Upper lobe of left lung (tissue), 6 donors: ENCODE data around the gene OTUD7B. TPM values are rescaled to one million over a fixed set of nuclear protein-coding genes. Genes with fewer than 3 reads are reported as not detected.
"Not testable (repeated sequence)": the region's sequence is repeated elsewhere in the genome, so short reads cannot be mapped to it uniquely, and the experiment has no call there.

ENCODE experiments used
- ATAC-seq, 2 donors: fragments of 200-7000 bp; cut with Tn5 transposase; one replicate each; pipeline ENCODE4 v1.9.1; 2022; ENCODE audit warnings: mild to moderate bottlenecking in 2 of 2, moderate library complexity in 2 of 2; ENCODE audit not compliant: low FRiP score in 2 of 2
- DNase-seq, 2 donors: peaks; one replicate each; pipeline ENCODE4 v3.0.0-alpha.2; 2019 to 2020
- H3K27ac ChIP-seq, 4 donors: fragments of 200-600 bp; sonication (generic); one replicate each; pipeline ENCODE4 v1.5.1; 2016 to 2019
- H3K27me3 ChIP-seq, 4 donors: fragments of 200-600 bp; sonication (generic); one replicate each; pipeline ENCODE4 v1.5.1; 2017 to 2019
- H3K36me3 ChIP-seq, 4 donors: fragments of 200-600 bp; sonication (generic); one replicate each; pipeline ENCODE4 v1.5.1; 2016 to 2019
- H3K4me1 ChIP-seq, 4 donors: fragments of 200-600 bp; sonication (generic); one replicate each; pipeline ENCODE4 v1.5.1; 2018 to 2019
- H3K4me3 ChIP-seq, 4 donors: fragments of 200-600 bp; sonication (generic); one replicate each; pipeline ENCODE4 v1.5.1; 2017 to 2019; ENCODE audit warnings: mild to moderate bottlenecking in 2 of 4, moderate library complexity in 1 of 4
- H3K9me3 ChIP-seq, 4 donors: fragments of 200-600 bp; sonication (generic); one replicate each; pipeline ENCODE4 v1.5.1; 2018 to 2019
- EP300 ChIP-seq, 4 donors: sonication (generic); formaldehyde crosslinking; IDR thresholded peaks; one replicate each; pipeline ENCODE4 v1.5.1; 2017; ENCODE audit warnings: antibody characterized with exemption in 4 of 4, control low read depth in 2 of 4
- POLR2A ChIP-seq, 4 donors: fragments of 450-650 bp; IDR thresholded peaks; one replicate each; pipeline ENCODE4 v1.5.1; 2016 to 2017; ENCODE audit warnings: antibody characterized with exemption in 4 of 4, mild to moderate bottlenecking in 2 of 4
- POLR2AphosphoS5 ChIP-seq, 2 donors: sonication (generic); formaldehyde crosslinking; IDR thresholded peaks; one replicate each; pipeline ENCODE4 v1.5.1; 2017; ENCODE audit warnings: antibody characterized with exemption in 2 of 2
- WGBS, 2 donors: methylation state at CpG; one replicate each; pipeline ENCODE4 v1.1.5; 2017 to 2018; 5-methylcytosine and 5-hydroxymethylcytosine counted together
- total RNA-seq, 6 donors: library from RNA; depleted of rRNA in 4 of 6; stranded (reverse); fragments of >200 nt in 4 of 6; gene quantifications; one replicate each; pipeline versions ENCODE4 v1.1.0 to v1.2.1, GENCODE V29; 2016 to 2021
- TF ChIP-seq, protein P1 (sequence below), 6 experiments: fragments of 450-650 bp in 4 of 6; fragments of 200-600 bp in 2 of 6; sonication (generic) in 2 of 6; IDR thresholded peaks; one replicate each; pipeline ENCODE4 v1.5.1; 2016 to 2019; ENCODE audit warnings: antibody characterized with exemption in 6 of 6
- donor health status: DM: no; HTN: no; CAD: no; lungs with moderate emphysema.
- donor health status: DM: no; HTN: yes; CAD: no; lungs with severe emphysema.

OTUD7B gene
- total RNA-seq, 6 donors from 2014 or later = 22.0 to 44.8 (median 29.8) TPM

DNA sequence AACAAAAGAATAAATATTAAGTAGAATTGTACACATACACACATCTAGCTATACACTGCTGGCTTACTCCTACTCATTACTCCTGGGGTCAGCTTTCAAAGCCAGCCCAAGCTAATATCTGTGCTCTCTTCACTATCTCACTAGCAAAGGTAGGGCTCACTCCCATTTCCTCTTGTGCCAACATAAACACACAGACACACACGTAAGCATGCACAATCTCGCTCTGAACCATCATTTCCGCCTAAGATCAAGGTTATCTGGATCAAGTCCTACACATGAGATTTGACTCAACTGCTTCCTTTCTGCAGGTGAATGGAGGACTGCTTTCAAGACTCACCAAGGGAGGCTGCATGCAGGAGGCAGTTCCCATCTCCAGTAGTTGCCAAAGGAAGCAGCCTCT lies 45.1 kb downstream of the OTUD7B start:
- peaks cover 0 to 57% (median 42%) of the 10 kb centered on the region in 4 donors for H3K36me3 ChIP-seq
- no peak for TF ChIP-seq POLR2A (IDR thresholded peaks at IDR 0.05)
- TF ChIP-seq, protein P1, sequence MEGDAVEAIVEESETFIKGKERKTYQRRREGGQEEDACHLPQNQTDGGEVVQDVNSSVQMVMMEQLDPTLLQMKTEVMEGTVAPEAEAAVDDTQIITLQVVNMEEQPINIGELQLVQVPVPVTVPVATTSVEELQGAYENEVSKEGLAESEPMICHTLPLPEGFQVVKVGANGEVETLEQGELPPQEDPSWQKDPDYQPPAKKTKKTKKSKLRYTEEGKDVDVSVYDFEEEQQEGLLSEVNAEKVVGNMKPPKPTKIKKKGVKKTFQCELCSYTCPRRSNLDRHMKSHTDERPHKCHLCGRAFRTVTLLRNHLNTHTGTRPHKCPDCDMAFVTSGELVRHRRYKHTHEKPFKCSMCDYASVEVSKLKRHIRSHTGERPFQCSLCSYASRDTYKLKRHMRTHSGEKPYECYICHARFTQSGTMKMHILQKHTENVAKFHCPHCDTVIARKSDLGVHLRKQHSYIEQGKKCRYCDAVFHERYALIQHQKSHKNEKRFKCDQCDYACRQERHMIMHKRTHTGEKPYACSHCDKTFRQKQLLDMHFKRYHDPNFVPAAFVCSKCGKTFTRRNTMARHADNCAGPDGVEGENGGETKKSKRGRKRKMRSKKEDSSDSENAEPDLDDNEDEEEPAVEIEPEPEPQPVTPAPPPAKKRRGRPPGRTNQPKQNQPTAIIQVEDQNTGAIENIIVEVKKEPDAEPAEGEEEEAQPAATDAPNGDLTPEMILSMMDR (IDR thresholded peaks at IDR 0.05) = no peak
- no peak for TF ChIP-seq EP300 (IDR thresholded peaks at IDR 0.05)
- TF ChIP-seq POLR2AphosphoS5 (IDR thresholded peaks at IDR 0.05) = no peak
- ATAC-seq (no peak), DNase-seq (no peak)
- no peak overlapping the region for H3K4me3 ChIP-seq
- H3K4me1 ChIP-seq = peaks cover 15 to 26% (median 21%) of the 10 kb centered on the region in 4 donors
- no peaks in the 10 kb centered on the region for H3K9me3 ChIP-seq
- H3K27me3 ChIP-seq = no peaks in the 10 kb centered on the region
- WGBS, 2 donors = 94 to 97% methylated on average over 3 of the region's 3 CpGs
- H3K27ac ChIP-seq = no peak overlapping the region

DNA sequence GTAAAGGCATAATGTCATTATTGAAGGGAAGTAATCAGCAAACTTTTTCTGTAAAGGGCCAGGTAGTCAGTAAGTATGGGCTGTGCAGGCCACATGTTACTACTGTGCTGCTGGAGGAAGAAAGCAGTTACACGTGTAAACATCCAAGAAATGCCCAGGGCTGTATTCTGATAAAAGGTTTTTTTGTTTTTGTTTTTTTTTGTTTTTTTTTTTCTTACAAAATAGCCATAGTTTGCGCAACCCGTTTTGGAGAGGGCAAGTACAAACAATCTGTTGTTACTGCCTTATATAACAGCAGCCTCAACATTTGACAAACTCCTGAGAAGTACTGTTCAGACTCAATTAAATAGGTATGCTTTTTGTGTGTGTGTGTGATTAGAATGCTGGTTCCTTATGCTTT lies 47.2 kb downstream of the OTUD7B start:
- Histone ChIP-seq H3K36me3 (peaks cover 5 to 55% (median 36%) of the 10 kb centered on the region in 4 donors), H3K27me3 (no peaks in the 10 kb centered on the region), H3K9me3 (no peaks in the 10 kb centered on the region), H3K4me1 (peaks cover 15 to 26% (median 21%) of the 10 kb centered on the region in 4 donors), H3K4me3 (no peak overlapping the region), H3K27ac (peak overlapping the region; percentile 2 to 73 (median 53))
- DNase-seq (no peak), ATAC-seq (no peak)
- TF ChIP-seq POLR2AphosphoS5 (IDR thresholded peaks at IDR 0.05) (no peak), EP300 (IDR thresholded peaks at IDR 0.05) (no peak), POLR2A (IDR thresholded peaks at IDR 0.05) (no peak)
- TF ChIP-seq, protein P1 (IDR thresholded peaks at IDR 0.05) = no peak
- 42 to 63% methylated on average over 3 of the region's 3 CpGs for WGBS, 2 donors

DNA sequence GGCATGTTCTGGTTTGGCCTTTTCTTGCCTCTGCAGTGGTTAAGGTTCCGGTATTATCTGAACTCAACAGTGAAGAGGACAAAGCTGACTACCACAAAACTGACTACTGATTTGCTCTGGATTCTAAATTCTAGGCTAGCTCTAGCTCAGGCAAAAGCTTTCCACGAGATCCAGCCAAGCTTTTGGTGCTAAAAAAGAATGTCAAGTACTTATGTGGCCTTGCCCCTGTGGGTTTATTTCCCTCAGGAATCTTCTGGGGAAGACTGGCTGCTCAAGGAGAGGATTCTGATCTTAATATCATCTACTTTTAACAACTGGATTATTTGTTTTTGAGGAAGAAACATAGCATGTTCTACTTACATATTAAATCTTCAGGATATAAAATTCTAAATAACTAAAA lies 47.8 kb downstream of the OTUD7B start:
- TF ChIP-seq POLR2AphosphoS5 (IDR thresholded peaks at IDR 0.05) (no peak), POLR2A (IDR thresholded peaks at IDR 0.05) (no peak), EP300 (IDR thresholded peaks at IDR 0.05) (no peak)
- TF ChIP-seq, protein P1 (IDR thresholded peaks at IDR 0.05) = no peak
- no peaks in the 10 kb centered on the region for H3K27me3 ChIP-seq
- no peak overlapping the region for H3K4me3 ChIP-seq
- peaks cover 9 to 61% (median 39%) of the 10 kb centered on the region in 4 donors for H3K36me3 ChIP-seq
- H3K9me3 ChIP-seq = no peaks in the 10 kb centered on the region
- ATAC-seq = no peak
- peaks cover 15 to 26% (median 21%) of the 10 kb centered on the region in 4 donors for H3K4me1 ChIP-seq
- 49 to 53% methylated on average over 2 of the region's 2 CpGs for WGBS, 2 donors
- DNase-seq = no peak
- H3K27ac ChIP-seq = peak overlapping the region; percentile 2 to 73 (median 58)

DNA sequence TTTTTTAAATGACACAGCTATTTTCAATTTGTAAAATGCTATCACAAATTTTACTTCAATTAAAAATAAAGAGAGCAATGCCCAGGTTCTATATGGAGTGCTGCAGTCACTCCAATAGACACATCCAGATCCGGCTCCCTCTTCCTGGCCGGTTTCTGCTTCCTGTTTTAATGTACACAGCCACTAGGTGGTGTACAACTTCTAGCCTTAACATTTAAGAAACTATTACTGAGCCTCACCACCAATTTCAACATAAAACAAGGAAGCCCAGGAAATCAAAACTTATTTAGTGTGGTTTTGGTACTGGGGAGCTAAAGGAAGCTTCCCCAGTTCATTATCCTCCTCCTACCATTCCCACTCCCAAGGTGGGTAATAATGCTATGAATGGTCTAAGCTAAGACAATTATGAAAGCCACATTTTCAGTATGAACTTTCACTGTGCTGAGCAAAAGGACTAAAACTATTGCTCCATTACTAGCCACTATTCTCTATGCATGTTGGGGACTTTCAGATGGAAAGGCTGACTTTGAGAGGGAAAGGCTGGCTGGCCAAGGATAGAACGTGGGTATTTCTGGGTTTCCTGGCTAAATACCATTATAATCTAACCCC lies 48.4 kb downstream of the OTUD7B start:
- peaks cover 15 to 26% (median 21%) of the 10 kb centered on the region in 4 donors for H3K4me1 ChIP-seq
- WGBS, 2 donors = 14 to 15% methylated on average over 3 of the region's 3 CpGs
- TF ChIP-seq POLR2AphosphoS5 (IDR thresholded peaks at IDR 0.05) = no peak
- TF ChIP-seq, protein P1 (IDR thresholded peaks at IDR 0.05) = peak; percentile 74 to 87 (median 82)
- peak overlapping the region; percentile 2 to 73 (median 58) for H3K27ac ChIP-seq
- no peaks in the 10 kb centered on the region for H3K27me3 ChIP-seq
- no peak overlapping the region for H3K4me3 ChIP-seq
- ATAC-seq = peak; percentile 93 to 95
- H3K9me3 ChIP-seq = no peaks in the 10 kb centered on the region
- peak in 1 of 2 donors; percentile 60 for DNase-seq
- peaks cover 12 to 64% (median 41%) of the 10 kb centered on the region in 4 donors for H3K36me3 ChIP-seq

DNA sequence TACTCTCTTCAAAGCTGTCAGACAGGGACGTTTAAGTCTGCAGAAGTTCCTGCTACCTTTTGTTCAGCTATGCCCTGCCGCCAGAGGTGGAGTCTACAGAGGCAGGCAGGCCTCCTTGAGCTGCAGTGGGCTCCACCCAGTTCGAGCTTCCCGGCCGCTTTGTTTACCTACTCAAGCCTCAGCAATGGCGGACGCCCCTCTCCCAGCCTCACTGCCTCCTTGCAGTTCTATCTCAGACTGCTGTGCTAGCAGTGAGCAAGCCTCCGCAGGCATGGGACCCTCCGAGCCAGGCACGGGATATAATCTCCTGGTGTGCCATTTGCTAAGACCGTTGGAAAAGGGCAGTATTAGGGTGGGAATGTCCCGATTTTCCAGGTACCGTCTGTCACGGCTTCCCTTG lies 53.0 kb downstream of the OTUD7B start:
- not testable (repeated sequence) for H3K9me3 ChIP-seq, H3K27ac ChIP-seq, H3K4me3 ChIP-seq, H3K27me3 ChIP-seq, ATAC-seq, H3K4me1 ChIP-seq
- peak in 1 of 2 donors; percentile 17 for DNase-seq
- WGBS, 2 donors = 97% methylated on average over 12 to 14 of the region's 14 CpGs
- H3K36me3 ChIP-seq = peaks cover 12 to 43% (median 18%) of the 10 kb centered on the region in 4 donors
